ENCODE measurements around the gene CFH.
"Not testable (repeated sequence)": the region's sequence is repeated elsewhere in the genome, so short reads cannot be mapped to it uniquely, and the experiment has no call there.

The CFH gene

GRCh38 chr1:196669051-196669450 lies 17.2 kb downstream of the CFH start:
- DNase-seq, result no peak

GRCh38 chr1:196669693-196670092 lies 17.9 kb downstream of the CFH start:
- no peak for DNase-seq

GRCh38 chr1:196674908-196675307 lies 23.1 kb downstream of the CFH start:
- DNase-seq, result no peak

- no peak for DNase-seq
Observed at GRCh38 chr1:196677781-196678509, 26.1 kb downstream of the CFH start.

GRCh38 chr1:196678510-196678884 lies 26.7 kb downstream of the CFH start:
- DNase-seq, result no peak

GRCh38 chr1:196680107-196680506 lies 28.3 kb downstream of the CFH start:
- DNase-seq, result no peak

GRCh38 chr1:196684476-196684875 lies 32.6 kb downstream of the CFH start:
- DNase-seq, result no peak

- no peak for DNase-seq
Observed at GRCh38 chr1:196685506-196685905, 33.7 kb downstream of the CFH start.

- no peak for DNase-seq
Observed at GRCh38 chr1:196689001-196689400, 37.2 kb downstream of the CFH start.

- no peak for DNase-seq
Observed at GRCh38 chr1:196690582-196690981, 38.7 kb downstream of the CFH start.

- no peak for DNase-seq
Observed at GRCh38 chr1:196698993-196699392, 47.1 kb downstream of the CFH start.

- no peak for DNase-seq
Observed at GRCh38 chr1:196701144-196701543, 49.3 kb downstream of the CFH start.

GRCh38 chr1:196709892-196710291 lies 58.0 kb downstream of the CFH start:
- DNase-seq, result not testable (repeated sequence)

GRCh38 chr1:196717868-196718267 lies 66.0 kb downstream of the CFH start:
- no peak for DNase-seq

- DNase-seq, result peak in 2 of 6 experiments; percentile 2 to 7
Observed at GRCh38 chr1:196723325-196724185, 71.7 kb downstream of the CFH start.

GRCh38 chr1:196732526-196732925 lies 80.7 kb downstream of the CFH start:
- no peak for DNase-seq

GRCh38 chr1:196733091-196733970 lies 81.5 kb downstream of the CFH start:
- DNase-seq, result no peak

GRCh38 chr1:196734006-196734405 lies 82.2 kb downstream of the CFH start:
- no peak for DNase-seq

- no peak for DNase-seq
Observed at GRCh38 chr1:196734460-196734859, 82.6 kb downstream of the CFH start.

- DNase-seq, result no peak
Observed at GRCh38 chr1:196738730-196739129, 86.9 kb downstream of the CFH start.

- DNase-seq, result not testable (repeated sequence)
Observed at GRCh38 chr1:196743244-196743643, 91.4 kb downstream of the CFH start.

- DNase-seq, result not testable (repeated sequence)
Observed at GRCh38 chr1:196765019-196765740, 113.3 kb downstream of the CFH start.
